DOHH2 (cell line): ENCODE data around the gene HSD3B1.
"Not testable (repeated sequence)": the region's sequence is repeated elsewhere in the genome, so short reads cannot be mapped to it uniquely, and the experiment has no call there.

Source experiments
- EZH2phosphoT487 ChIP-seq: fragments of 200-600 bp; sonication (generic); IDR thresholded peaks from 2 replicates; pipeline ENCODE4 v1.6.1; 2017; ENCODE audit warnings: borderline replicate concordance, mild to moderate bottlenecking, antibody characterized with exemption, low read length, moderate library complexity, mixed read lengths
- TF ChIP-seq, protein P1 (sequence below): fragments of 200-600 bp; sonication (generic); IDR thresholded peaks from one replicate; pipeline ENCODE4 v1.5.1; 2014; ENCODE audit warnings: antibody characterized with exemption, mild to moderate bottlenecking, low read depth, low read length; ENCODE audit not compliant: poor library complexity, severe bottlenecking

DNA sequence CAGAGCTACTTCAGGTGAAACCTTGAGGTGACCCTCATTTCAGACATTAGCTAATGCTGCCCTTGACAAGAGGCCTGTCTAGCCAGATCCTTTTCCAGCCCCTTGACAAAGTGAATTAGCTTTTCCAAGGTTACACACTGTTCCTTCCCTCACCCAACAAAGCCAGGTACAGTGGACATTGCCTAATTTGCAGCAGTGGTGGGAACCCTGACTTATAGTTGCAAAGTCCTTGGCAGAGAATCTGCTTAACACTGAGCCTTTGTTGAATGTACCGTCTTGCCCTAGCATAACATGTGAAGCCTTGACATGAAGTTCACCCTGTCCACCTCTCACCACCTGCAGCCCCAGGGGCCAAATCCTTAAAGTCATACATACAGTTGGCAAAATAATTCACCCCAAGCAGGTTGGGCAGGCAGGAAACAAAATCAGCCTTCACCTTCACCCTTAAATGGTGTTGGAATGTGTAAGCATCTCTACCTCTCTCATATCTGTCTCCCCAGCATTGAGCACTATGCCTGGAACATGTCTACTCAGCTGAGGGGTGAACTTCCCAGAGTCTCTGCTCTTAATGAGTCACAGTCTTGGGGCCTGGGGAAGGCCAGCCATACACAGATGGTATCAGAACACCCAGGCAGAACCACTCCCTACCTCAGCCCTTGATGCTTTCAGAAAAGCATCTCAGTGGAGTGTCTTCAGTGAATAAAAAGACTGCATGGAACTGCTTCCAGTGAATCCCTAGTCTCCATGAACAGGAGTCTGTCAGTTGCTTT, 46.5 kb downstream of the HSD3B1 start:
- TF ChIP-seq, protein P1, sequence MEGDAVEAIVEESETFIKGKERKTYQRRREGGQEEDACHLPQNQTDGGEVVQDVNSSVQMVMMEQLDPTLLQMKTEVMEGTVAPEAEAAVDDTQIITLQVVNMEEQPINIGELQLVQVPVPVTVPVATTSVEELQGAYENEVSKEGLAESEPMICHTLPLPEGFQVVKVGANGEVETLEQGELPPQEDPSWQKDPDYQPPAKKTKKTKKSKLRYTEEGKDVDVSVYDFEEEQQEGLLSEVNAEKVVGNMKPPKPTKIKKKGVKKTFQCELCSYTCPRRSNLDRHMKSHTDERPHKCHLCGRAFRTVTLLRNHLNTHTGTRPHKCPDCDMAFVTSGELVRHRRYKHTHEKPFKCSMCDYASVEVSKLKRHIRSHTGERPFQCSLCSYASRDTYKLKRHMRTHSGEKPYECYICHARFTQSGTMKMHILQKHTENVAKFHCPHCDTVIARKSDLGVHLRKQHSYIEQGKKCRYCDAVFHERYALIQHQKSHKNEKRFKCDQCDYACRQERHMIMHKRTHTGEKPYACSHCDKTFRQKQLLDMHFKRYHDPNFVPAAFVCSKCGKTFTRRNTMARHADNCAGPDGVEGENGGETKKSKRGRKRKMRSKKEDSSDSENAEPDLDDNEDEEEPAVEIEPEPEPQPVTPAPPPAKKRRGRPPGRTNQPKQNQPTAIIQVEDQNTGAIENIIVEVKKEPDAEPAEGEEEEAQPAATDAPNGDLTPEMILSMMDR = not testable (repeated sequence)
- TF ChIP-seq EZH2phosphoT487 = not testable (repeated sequence)
